ENCODE measurements around the gene IDH3A. TPM values are rescaled to one million over a fixed set of nuclear protein-coding genes. Genes with fewer than 3 reads are reported as not detected.

Gene IDH3A
- total RNA-seq, 6 experiments from 2014 or later = 67.3 to 82.1 (median 78.3) TPM

- Mint-ChIP-seq H3K4me1 (ENCODE audit: low read depth) (peaks cover 7% of the 10 kb centered on the region), H3K27ac (no peak overlapping the region), H3K9me3 (no peaks in the 10 kb centered on the region), H3K36me3 (ENCODE audit: low read depth) (no peaks in the 10 kb centered on the region), H3K4me3 (peak overlapping the region; percentile 66; the same call in 1 of the 2 replicates), H3K27me3 (ENCODE audit: insufficient read depth) (peaks cover 12% of the 10 kb centered on the region)
- TF ChIP-seq CTCF (IDR thresholded peaks at IDR 0.05) = no peak
- no peak for DNase-seq
Measured at GRCh38 chr15:78129751-78130287, 19.3 kb upstream of the IDH3A start.

GRCh38 chr15:78130466-78131294 is 18.5 kb upstream of the IDH3A start:
- H3K4me1 Mint-ChIP-seq (ENCODE audit: low read depth) = peaks cover 7% of the 10 kb centered on the region
- H3K27ac Mint-ChIP-seq = no peak overlapping the region; the same call in 1 of the 2 replicates

DNA sequence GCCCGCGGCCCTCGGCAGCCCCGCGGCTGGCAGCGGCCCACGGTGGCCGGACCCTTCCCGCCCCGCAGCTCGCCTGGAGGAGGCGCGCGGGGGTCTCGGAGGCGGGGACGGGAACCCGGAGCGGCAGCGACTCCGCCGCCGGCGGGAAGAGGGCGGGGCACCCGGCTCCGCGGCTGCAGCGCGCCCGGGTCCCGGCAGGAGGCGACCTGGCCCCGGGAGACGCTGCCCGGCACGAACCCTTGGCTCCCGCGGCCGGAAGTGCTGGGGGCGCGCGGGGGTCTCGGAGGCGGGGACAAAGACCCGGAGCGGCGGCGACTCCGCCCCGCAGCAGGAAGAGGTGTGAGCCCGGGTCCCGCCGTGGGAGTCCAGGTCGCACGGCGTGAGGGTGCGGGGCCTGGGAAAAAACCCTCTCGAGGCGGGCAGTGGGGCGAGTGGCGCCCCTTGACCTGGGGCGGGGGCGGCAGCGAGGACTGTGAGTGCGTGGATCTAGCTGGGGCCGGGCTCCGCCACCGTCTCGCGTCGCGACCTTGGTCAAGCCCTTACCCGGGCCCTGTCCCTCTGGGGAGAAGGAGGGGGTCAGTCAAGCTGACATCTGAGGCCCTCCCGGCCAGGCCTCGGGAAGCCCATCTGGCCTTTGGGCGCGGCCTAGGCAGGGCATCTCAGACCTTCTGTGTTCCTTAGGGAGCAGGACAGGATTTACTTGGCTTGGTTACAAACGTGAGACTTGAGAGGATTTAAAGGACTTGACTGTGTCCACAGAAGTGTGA is 17.7 kb upstream of the IDH3A start, which contains the start of gene CIB2:
Gene CIB2, minus strand, starts transcription at position 151 of the 767 bp plus-strand sequence. CDS start 230 bp downstream, outside the sequence.
- H3K27me3 Mint-ChIP-seq (ENCODE audit: insufficient read depth) = peaks cover 8% of the 10 kb centered on the region
- H3K27ac Mint-ChIP-seq = peak within 1 kb of the TSS; percentile 54
- peak within 1 kb of the TSS; percentile 86 for H3K4me3 Mint-ChIP-seq
- TF ChIP-seq CTCF (IDR thresholded peaks at IDR 0.05) = peak; percentile 81
- peaks cover 7% of the 10 kb centered on the region for H3K4me1 Mint-ChIP-seq (ENCODE audit: low read depth)
- H3K9me3 Mint-ChIP-seq = no peaks in the 10 kb centered on the region
- no peaks in the 10 kb centered on the region for H3K36me3 Mint-ChIP-seq (ENCODE audit: low read depth)
- DNase-seq = no peak

More at GRCh38 chr15:78130466-78131294, 18.5 kb upstream of the IDH3A start:
- no peak for DNase-seq
- H3K36me3 Mint-ChIP-seq (ENCODE audit: low read depth) = no peaks in the 10 kb centered on the region
- H3K9me3 Mint-ChIP-seq = no peaks in the 10 kb centered on the region
- H3K4me3 Mint-ChIP-seq = peak overlapping the region; percentile 66
- H3K27me3 Mint-ChIP-seq (ENCODE audit: insufficient read depth) = peaks cover 5% of the 10 kb centered on the region; the same call in 1 of the 2 replicates
- no peak for TF ChIP-seq CTCF (IDR thresholded peaks at IDR 0.05)

DNA sequence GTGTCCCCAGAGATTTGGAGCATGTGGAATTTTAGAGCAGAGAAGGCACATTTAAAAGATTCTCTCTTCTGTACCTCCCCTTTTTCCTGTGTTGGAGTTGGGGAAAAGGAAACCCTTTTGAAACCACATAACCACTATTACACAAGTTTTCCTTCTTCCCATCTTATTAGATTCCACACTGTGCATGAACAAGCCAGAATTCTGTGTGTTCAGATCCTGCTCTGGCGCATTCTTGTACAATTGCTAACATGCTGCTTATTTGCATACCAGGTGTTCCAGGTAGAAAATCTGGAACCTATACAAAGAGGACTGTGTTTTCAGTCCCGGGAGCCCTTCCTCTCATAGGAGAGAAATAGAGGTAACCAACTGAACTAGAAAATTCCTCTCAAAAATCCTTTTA is 15.4 kb upstream of the IDH3A start:
- Mint-ChIP-seq H3K27ac (no peak overlapping the region), H3K27me3 (ENCODE audit: insufficient read depth) (peaks cover 12% of the 10 kb centered on the region), H3K36me3 (ENCODE audit: low read depth) (no peaks in the 10 kb centered on the region), H3K9me3 (no peaks in the 10 kb centered on the region), H3K4me3 (no peak overlapping the region), H3K4me1 (ENCODE audit: low read depth) (peaks cover 7% of the 10 kb centered on the region)
- no peak for TF ChIP-seq CTCF (IDR thresholded peaks at IDR 0.05)
- no peak for DNase-seq

DNA sequence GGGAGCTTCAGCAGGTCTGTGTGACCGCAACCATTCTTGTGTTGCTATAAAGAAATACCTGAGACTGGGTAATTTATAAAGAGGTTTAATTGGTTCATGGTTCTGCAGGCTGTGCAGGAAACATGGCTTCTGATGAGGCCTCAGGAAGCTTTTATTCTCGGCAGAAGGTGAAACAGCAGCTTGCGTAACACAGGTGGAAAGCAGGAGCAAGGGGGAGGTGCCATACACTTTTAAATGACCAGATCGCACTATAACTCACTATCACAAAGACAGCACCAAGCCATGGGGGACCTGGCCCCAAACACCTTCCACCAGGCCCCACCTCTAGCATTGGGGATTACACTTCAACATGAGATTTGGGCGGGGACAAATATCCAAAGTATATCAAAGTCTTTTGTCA is 9.6 kb upstream of the IDH3A start:
- Mint-ChIP-seq H3K36me3 (ENCODE audit: low read depth) (no peaks in the 10 kb centered on the region), H3K4me1 (ENCODE audit: low read depth) (no peaks in the 10 kb centered on the region), H3K27me3 (ENCODE audit: insufficient read depth) (peaks cover 13% of the 10 kb centered on the region), H3K4me3 (no peak overlapping the region), H3K9me3 (no peaks in the 10 kb centered on the region), H3K27ac (no peak overlapping the region)
- no peak for TF ChIP-seq CTCF (IDR thresholded peaks at IDR 0.05)
- DNase-seq = no peak
